Duodenal mucosa (tissue), 2 donors: Measurements from ENCODE around the gene SACM1L.
"Not testable (repeated sequence)": the region's sequence is repeated elsewhere in the genome, so short reads cannot be mapped to it uniquely, and the experiment has no call there.

ENCODE experiments used
- H3K27ac ChIP-seq: one replicate; pipeline ENCODE4 v1.7.0; 2013; ENCODE audit warnings: low read depth, low read length
- H3K27me3 ChIP-seq, 2 donors: one replicate each; pipeline ENCODE4 v1.7.0; 2013; ENCODE audit warnings: low read length in 2 of 2, control low read depth in 1 of 2; ENCODE audit not compliant: insufficient read depth in 2 of 2, control insufficient read depth in 1 of 2
- H3K36me3 ChIP-seq, 2 donors: one replicate each; pipeline ENCODE4 v1.7.0; 2013; ENCODE audit warnings: low read length in 2 of 2, control low read depth in 1 of 2; ENCODE audit not compliant: insufficient read depth in 2 of 2, control insufficient read depth in 1 of 2
- H3K4me1 ChIP-seq, 2 donors: one replicate each; pipeline ENCODE4 v1.7.0; 2013; ENCODE audit warnings: low read length in 2 of 2, control low read depth in 1 of 2; ENCODE audit not compliant: insufficient read depth in 2 of 2, control insufficient read depth in 1 of 2
- H3K4me3 ChIP-seq, 2 donors: one replicate each; pipeline ENCODE4 v1.7.0; 2013; ENCODE audit warnings: low read length in 2 of 2, low read depth in 1 of 2
- H3K9ac ChIP-seq, 2 donors: one replicate each; pipeline ENCODE4 v1.7.0; 2013; ENCODE audit warnings: low read length in 2 of 2, low read depth in 1 of 2
- H3K9me3 ChIP-seq, 2 donors: one replicate each; pipeline ENCODE4 v1.7.0; 2013; ENCODE audit warnings: low read length in 2 of 2, control low read depth in 1 of 2; ENCODE audit not compliant: control insufficient read depth in 1 of 2

SACM1L gene

GRCh38 chr3:45690336-45691035, 1.3 kb downstream of the SACM1L start:
- H3K36me3 ChIP-seq: peaks cover 0 to 15% of the 10 kb centered on the region in 2 donors
- peaks cover 44 to 48% of the 10 kb centered on the region in 2 donors for H3K4me1 ChIP-seq
- H3K9me3 ChIP-seq: no peaks in the 10 kb centered on the region
- peak overlapping the region; percentile 39 for H3K27ac ChIP-seq
- peak overlapping the region; percentile 79 to 82 for H3K4me3 ChIP-seq
- peak overlapping the region; percentile 65 to 72 for H3K9ac ChIP-seq
- no peaks in the 10 kb centered on the region for H3K27me3 ChIP-seq

- Histone ChIP-seq H3K36me3 (peaks cover 0 to 15% of the 10 kb centered on the region in 2 donors), H3K4me1 (peaks cover 44 to 48% of the 10 kb centered on the region in 2 donors), H3K9ac (no peak overlapping the region), H3K4me3 (no peak overlapping the region), H3K27me3 (no peaks in the 10 kb centered on the region), H3K9me3 (no peaks in the 10 kb centered on the region), H3K27ac (no peak overlapping the region)
These were observed 2.6 kb downstream of the SACM1L start for GRCh38 chr3:45691842-45692241.

- H3K4me1 ChIP-seq: peaks cover 44 to 48% of the 10 kb centered on the region in 2 donors
These were observed 3.7 kb downstream of the SACM1L start for GRCh38 chr3:45692866-45693265.

DNA sequence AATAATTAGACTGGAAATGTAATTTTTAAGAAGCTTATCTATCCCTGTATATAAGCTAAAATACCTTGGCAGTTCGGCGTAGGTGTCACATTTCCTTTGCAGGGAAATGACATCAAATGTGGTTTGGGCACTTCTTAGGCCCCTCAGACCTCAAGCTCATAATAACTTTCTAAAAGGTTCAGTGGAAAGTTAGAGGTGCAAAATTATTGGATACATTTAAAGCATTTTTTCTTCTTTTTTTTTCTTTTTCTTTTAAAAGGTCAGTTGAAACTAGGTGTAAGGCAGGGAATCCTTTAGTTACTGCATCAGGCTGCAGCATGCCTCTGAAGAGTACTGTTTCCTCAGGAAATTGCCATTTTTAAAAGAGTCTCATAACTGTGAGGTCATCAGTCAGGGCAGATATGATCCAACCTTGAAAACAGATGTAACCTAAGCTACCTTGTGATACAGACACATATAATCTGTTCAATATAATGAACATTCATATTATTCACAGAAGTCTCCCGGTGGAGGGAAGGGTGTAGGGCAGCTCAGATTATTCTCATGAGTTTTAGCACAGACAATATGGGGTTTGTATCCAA, 4.8 kb downstream of the SACM1L start:
- H3K4me1 ChIP-seq: peaks cover 43 to 44% of the 10 kb centered on the region in 2 donors
- no peak overlapping the region for H3K9ac ChIP-seq
- no peak overlapping the region for H3K4me3 ChIP-seq
- H3K36me3 ChIP-seq: peaks cover 0 to 15% of the 10 kb centered on the region in 2 donors
- H3K27ac ChIP-seq: no peak overlapping the region
- no peaks in the 10 kb centered on the region for H3K27me3 ChIP-seq
- H3K9me3 ChIP-seq: no peaks in the 10 kb centered on the region

More at GRCh38 chr3:45692866-45693265, 3.7 kb downstream of the SACM1L start:
- no peak overlapping the region for H3K9ac ChIP-seq
- no peak overlapping the region for H3K27ac ChIP-seq
- H3K4me3 ChIP-seq: no peak overlapping the region
- H3K9me3 ChIP-seq: no peaks in the 10 kb centered on the region
- H3K36me3 ChIP-seq: peaks cover 0 to 15% of the 10 kb centered on the region in 2 donors
- no peaks in the 10 kb centered on the region for H3K27me3 ChIP-seq

DNA sequence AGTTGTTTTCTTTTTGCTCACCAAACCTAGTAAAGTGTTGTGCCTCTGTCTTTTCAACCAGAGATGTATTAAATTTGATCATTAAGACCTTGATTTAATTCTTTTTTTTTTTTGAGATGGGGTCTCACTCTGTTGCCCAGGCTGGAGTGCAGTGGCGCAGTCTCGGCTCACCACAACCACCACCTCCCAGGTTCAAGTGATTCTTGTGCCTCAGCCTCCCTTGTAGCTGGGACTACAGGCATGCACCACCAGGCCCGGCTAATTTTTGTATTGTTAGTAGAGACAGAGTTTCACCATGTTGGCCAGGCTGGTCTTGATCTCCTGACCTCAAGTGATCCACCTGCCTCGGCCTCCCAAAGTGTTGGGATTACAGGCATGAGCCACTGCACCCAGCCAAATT, 6.0 kb downstream of the SACM1L start:
- H3K27ac ChIP-seq, H3K9ac ChIP-seq, H3K4me3 ChIP-seq, H3K27me3 ChIP-seq, H3K9me3 ChIP-seq: not testable (repeated sequence)
- Histone ChIP-seq H3K36me3 (peaks cover 0 to 15% of the 10 kb centered on the region in 2 donors), H3K4me1 (peaks cover 39 to 44% of the 10 kb centered on the region in 2 donors)

GRCh38 chr3:45700570-45701073, 11.4 kb downstream of the SACM1L start:
- Histone ChIP-seq H3K9ac (no peak overlapping the region), H3K4me1 (peaks cover 0 to 6% of the 10 kb centered on the region in 2 donors), H3K27me3 (no peaks in the 10 kb centered on the region), H3K9me3 (no peaks in the 10 kb centered on the region), H3K27ac (no peak overlapping the region), H3K36me3 (peaks cover 6% of the 10 kb centered on the region in 2 donors), H3K4me3 (no peak overlapping the region)

- no peak overlapping the region for H3K9ac ChIP-seq
- H3K27ac ChIP-seq: no peak overlapping the region
- H3K4me3 ChIP-seq: no peak overlapping the region
- peaks cover 10 to 13% of the 10 kb centered on the region in 2 donors for H3K36me3 ChIP-seq
- no peaks in the 10 kb centered on the region for H3K9me3 ChIP-seq
- peaks cover 0 to 6% of the 10 kb centered on the region in 2 donors for H3K4me1 ChIP-seq
- no peaks in the 10 kb centered on the region for H3K27me3 ChIP-seq
These were observed 12.1 kb downstream of the SACM1L start for GRCh38 chr3:45701172-45701867.

DNA sequence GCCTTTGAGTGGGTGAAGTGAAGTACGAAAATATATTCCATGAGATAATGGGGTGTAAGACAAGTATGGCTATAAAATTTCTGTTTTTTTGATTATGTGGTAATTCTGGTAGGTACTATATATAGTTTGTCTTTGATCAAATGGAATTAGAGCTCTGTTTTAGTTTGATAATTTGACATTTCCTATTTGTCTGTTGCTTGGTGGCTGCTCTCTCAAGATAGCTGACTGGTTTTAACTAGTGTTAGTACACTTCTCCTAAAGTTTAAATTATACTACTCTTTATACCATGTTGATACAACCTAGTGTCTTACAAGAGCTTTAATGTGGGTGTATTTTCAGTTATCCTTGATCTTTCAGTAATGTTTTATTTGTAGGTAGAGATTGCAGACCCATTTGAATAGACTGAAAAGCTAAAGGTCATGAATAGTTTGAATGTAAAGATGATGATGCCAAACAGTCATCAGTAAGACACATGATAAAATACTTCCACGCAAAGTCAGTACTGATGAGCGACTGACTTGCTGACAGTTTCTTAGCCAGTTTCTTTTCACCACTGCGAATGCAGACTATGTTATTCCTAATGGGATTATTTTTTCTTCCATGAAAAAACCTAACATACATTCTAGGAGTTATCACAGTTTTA, 15.2 kb downstream of the SACM1L start:
- no peaks in the 10 kb centered on the region for H3K9me3 ChIP-seq
- H3K27me3 ChIP-seq: no peaks in the 10 kb centered on the region
- H3K27ac ChIP-seq: no peak overlapping the region
- H3K36me3 ChIP-seq: peaks cover 21 to 31% of the 10 kb centered on the region in 2 donors
- no peak overlapping the region for H3K4me3 ChIP-seq
- H3K4me1 ChIP-seq: peaks cover 0 to 6% of the 10 kb centered on the region in 2 donors
- no peak overlapping the region for H3K9ac ChIP-seq

DNA sequence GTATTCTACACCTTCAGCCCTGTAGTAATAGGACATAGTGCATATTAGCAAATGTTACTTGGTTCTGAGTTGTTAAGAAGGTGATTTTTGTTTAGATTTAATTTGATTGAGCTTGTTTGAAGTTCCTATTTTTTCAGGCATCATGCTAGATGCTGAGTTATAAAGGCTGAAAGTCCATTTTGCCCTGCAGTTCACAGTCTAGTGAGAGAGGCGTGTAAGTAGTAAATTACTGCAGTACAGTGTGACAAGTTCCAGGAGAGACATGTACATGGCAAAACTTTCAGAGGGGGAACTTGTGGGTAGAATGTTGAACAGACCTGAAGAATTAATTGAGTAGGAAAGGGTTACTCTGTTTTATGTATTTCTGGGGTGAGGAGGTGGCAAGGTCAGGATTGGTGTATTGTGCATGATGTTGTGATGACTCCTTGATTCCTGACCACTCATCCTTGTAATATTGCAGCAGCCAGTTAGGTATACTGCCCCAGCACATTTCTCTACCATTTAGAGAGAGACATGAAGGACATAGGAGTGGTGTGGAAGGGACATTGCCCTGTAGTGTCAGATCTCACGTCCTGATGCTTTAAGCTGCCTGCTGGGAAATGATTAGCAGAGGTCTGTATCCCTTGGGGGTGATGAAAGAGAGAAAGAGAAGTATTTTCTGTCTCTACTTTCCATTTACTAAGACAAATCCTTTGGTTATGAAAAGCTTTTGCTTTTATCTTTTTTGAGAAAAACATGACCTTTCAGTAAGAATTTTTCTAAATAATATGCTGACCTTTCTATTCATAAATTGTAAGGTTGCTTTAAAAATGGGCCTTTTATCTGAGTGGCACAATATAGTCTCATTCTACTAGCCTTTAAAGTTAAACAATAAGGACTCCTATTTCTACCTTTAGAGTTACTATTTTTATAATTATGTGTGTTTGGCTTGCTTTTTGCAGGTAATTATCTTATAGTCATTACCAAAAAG, 16.9 kb downstream of the SACM1L start:
- Histone ChIP-seq H3K36me3 (peaks cover 24 to 46% of the 10 kb centered on the region in 2 donors), H3K27me3 (no peaks in the 10 kb centered on the region), H3K27ac (no peak overlapping the region), H3K9me3 (no peaks in the 10 kb centered on the region), H3K4me1 (peaks cover 0 to 6% of the 10 kb centered on the region in 2 donors), H3K4me3 (no peak overlapping the region), H3K9ac (no peak overlapping the region)
